Pons (tissue), 1 donor: ENCODE results near the gene TACSTD2.
"Not testable (repeated sequence)": the region's sequence is repeated elsewhere in the genome, so short reads cannot be mapped to it uniquely, and the experiment has no call there.

Experiments used
- DNase-seq: peaks from one replicate; pipeline ENCODE4 v3.0.0-alpha.2; 2016; ENCODE audit warnings: low spot score

Gene TACSTD2

GRCh38 chr1:58563715-58564114 is 13.3 kb downstream of the TACSTD2 start:
- not testable (repeated sequence) for DNase-seq

GRCh38 chr1:58561633-58562032 is 15.4 kb downstream of the TACSTD2 start:
- DNase-seq: no peak

- no peak for DNase-seq
Measured at GRCh38 chr1:58555393-58555792, 21.7 kb downstream of the TACSTD2 start.

- no peak for DNase-seq
Measured at GRCh38 chr1:58551186-58552140, 25.6 kb downstream of the TACSTD2 start.

- DNase-seq: not testable (repeated sequence)
Measured at GRCh38 chr1:58549291-58549690, 27.8 kb downstream of the TACSTD2 start.

GRCh38 chr1:58548371-58548770 is 28.7 kb downstream of the TACSTD2 start:
- no peak for DNase-seq

GRCh38 chr1:58546520-58547308 is 30.3 kb downstream of the TACSTD2 start, which contains the start of gene OMA1:
TSS of gene OMA1 (minus strand) at chr1:58546726. CDS start at chr1:58539294, 7,432 bp downstream.
- DNase-seq: peak; percentile 93

- peak; percentile 74 for DNase-seq
Measured at GRCh38 chr1:58545591-58546519, 31.2 kb downstream of the TACSTD2 start.

GRCh38 chr1:58543260-58543659 is 33.8 kb downstream of the TACSTD2 start:
- no peak for DNase-seq

- DNase-seq: no peak
Measured at GRCh38 chr1:58539553-58539952, 37.5 kb downstream of the TACSTD2 start.

GRCh38 chr1:58538821-58539220 is 38.2 kb downstream of the TACSTD2 start:
- DNase-seq: no peak

- not testable (repeated sequence) for DNase-seq
Measured at GRCh38 chr1:58531842-58532241, 45.2 kb downstream of the TACSTD2 start.

- DNase-seq: no peak
Measured at GRCh38 chr1:58529284-58529683, 47.8 kb downstream of the TACSTD2 start.

- no peak for DNase-seq
Measured at GRCh38 chr1:58528518-58528917, 48.5 kb downstream of the TACSTD2 start.
